Activated naive CD4-positive, alpha-beta T cell treated with anti-CD3 and anti-CD28 coated beads for 36 hours (primary cell): ENCODE measurements around the gene RHBG. TPM values are rescaled to one million over a fixed set of nuclear protein-coding genes. Genes with fewer than 3 reads are reported as not detected.

Experiments used
- CTCF ChIA-PET: fragments of 350-600 bp; sonication (Branson Sonifier 250); formaldehyde crosslinking; loops from one replicate; lab custom pipeline; 2021; ENCODE audit warnings: antibody characterized with exemption; lab: Charles Lee
- DNase-seq: peaks from one replicate; pipeline ENCODE4 v3.0.0-alpha.2; 2020
- H3K27ac Mint-ChIP-seq: one replicate; pipeline ENCODE4 v1.8.0; 2021; ENCODE audit warnings: mild to moderate bottlenecking, mixed read lengths
- H3K27me3 Mint-ChIP-seq: one replicate; pipeline ENCODE4 v1.8.0; 2021; ENCODE audit warnings: low read depth, mixed read lengths
- H3K36me3 Mint-ChIP-seq: one replicate; pipeline ENCODE4 v1.8.0; 2021; ENCODE audit warnings: low read depth, mixed read lengths
- H3K4me1 Mint-ChIP-seq: one replicate; pipeline ENCODE4 v1.8.0; 2021; ENCODE audit warnings: low read depth, mixed read lengths
- H3K4me3 Mint-ChIP-seq: one replicate; pipeline ENCODE4 v1.8.0; 2021; ENCODE audit warnings: mild to moderate bottlenecking, moderate library complexity, mixed read lengths
- H3K9me3 Mint-ChIP-seq: one replicate; pipeline ENCODE4 v1.8.0; 2021; ENCODE audit warnings: mixed read lengths
- intact Hi-C: fragments of 100-400 bp; cut with micrococcal nuclease; formaldehyde crosslinking; loops from one replicate; pipeline ENCODE4 v1.15.1; 2023
- total RNA-seq, 2 experiments: library from RNA; stranded (reverse); gene quantifications; one replicate each; pipeline ENCODE4 v1.2.3, GENCODE V29; 2021

The RHBG gene
- total RNA-seq, 2 experiments from 2014 or later, result not detected

DNA sequence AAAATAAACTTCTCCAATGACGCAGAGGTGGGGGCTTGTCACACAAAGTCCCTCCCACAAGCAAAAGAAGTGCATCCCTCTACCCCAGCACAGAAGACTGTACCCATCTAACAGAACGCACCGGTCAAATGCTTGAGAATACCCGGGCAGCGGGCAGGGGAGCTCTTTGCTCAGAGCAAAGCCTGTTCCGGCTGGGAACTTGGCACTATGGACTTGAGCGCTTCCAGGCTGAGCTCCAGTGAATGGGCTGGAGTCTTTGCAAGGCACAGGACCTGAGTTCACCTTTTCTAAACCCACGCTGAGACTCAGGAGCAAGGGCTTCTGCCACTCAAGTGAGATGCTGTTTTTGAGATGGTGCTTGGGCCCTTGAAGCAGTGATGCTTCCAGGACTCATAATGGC is 20.3 kb downstream of the RHBG start:
- peaks cover 4% of the 10 kb centered on the region for H3K4me1 Mint-ChIP-seq
- CTCF ChIA-PET, result interaction anchor here (0.7 to 2.7 kb wide), 4 partner anchors 53 to 228 kb away, joined by 3 to 20 read pairs (median 3); no protein-coding TSS in a partner anchor
- intact Hi-C loops, result no loop called here
- no peak for DNase-seq
- H3K27me3 Mint-ChIP-seq, result peaks cover 41% of the 10 kb centered on the region
- no peak overlapping the region for H3K27ac Mint-ChIP-seq
- no peaks in the 10 kb centered on the region for H3K9me3 Mint-ChIP-seq
- no peak overlapping the region for H3K4me3 Mint-ChIP-seq
- H3K36me3 Mint-ChIP-seq, result no peaks in the 10 kb centered on the region

GRCh38 chr1:156390469-156391365 is 21.7 kb downstream of the RHBG start:
- CTCF ChIA-PET, result interaction anchor here (2.7 kb wide), 1 partner anchor 55 kb away, joined by 20 read pairs; no protein-coding TSS in a partner anchor
- Mint-ChIP-seq H3K27me3 (peaks cover 40% of the 10 kb centered on the region), H3K4me3 (no peak overlapping the region), H3K4me1 (peaks cover 3% of the 10 kb centered on the region), H3K27ac (no peak overlapping the region), H3K9me3 (no peaks in the 10 kb centered on the region), H3K36me3 (no peaks in the 10 kb centered on the region)
- intact Hi-C loops, result no loop called here
- no peak for DNase-seq

DNA sequence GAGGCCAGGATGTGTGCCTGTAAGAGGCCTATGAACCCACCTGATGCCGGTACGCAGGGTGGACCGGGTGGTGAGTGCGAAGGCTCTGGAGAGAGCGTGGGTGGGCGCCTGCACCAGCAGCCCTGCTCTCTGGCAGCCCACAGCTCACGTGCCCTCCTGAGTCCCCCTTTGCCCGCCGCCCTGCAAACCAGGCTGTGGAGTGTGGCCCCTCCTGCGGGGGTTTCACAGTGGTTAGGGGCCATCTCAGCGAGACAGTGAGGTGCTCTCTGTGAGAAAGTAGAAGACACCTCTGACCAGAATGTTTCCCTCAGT is 22.3 kb downstream of the RHBG start:
- Mint-ChIP-seq H3K9me3 (no peaks in the 10 kb centered on the region), H3K27ac (no peak overlapping the region)
- CTCF ChIA-PET, result no interaction called here

DNA sequence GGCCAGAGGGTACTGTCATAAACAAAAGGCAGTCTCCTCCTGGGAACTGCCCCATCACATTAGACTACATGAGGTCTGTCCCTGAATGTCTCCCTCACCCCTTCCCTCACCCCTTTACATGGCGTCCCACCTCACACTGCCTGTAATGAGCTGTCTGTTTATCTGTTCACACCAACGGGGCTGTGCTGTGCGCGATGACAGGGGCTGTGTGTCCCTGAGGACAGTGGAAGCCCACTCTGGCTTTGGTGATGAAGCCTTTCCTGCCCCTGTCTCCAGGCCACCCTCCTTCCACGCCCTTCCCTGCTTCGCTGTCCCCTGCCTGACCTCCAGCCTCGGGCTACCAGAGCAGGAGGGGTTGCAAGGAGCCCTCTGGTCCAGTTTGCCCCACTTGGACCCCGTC is 22.7 kb downstream of the RHBG start:
- CTCF ChIA-PET, result interaction anchor here (0.7 kb wide), 1 partner anchor 54 kb away, joined by 3 read pairs; no protein-coding TSS in a partner anchor
- Mint-ChIP-seq H3K4me3 (no peak overlapping the region), H3K27me3 (peaks cover 32% of the 10 kb centered on the region), H3K27ac (no peak overlapping the region), H3K36me3 (no peaks in the 10 kb centered on the region), H3K4me1 (no peaks in the 10 kb centered on the region), H3K9me3 (no peaks in the 10 kb centered on the region)
- intact Hi-C loops, result no loop called here
- no peak for DNase-seq

More for the DNA sequence above, 22.3 kb downstream of the RHBG start:
- Mint-ChIP-seq H3K36me3 (no peaks in the 10 kb centered on the region), H3K4me3 (no peak overlapping the region), H3K4me1 (no peaks in the 10 kb centered on the region), H3K27me3 (peaks cover 35% of the 10 kb centered on the region)
- intact Hi-C loops, result no loop called here
- DNase-seq, result no peak

- no peak for DNase-seq
- no peak overlapping the region for H3K4me3 Mint-ChIP-seq
- CTCF ChIA-PET, result interaction anchor here (0.5 to 1.1 kb wide), 2 partner anchors 52 to 53 kb away, joined by 3 to 4 read pairs; no protein-coding TSS in a partner anchor
- H3K27ac Mint-ChIP-seq, result no peak overlapping the region
- intact Hi-C loops, result no loop called here
- H3K27me3 Mint-ChIP-seq, result peaks cover 25% of the 10 kb centered on the region
- H3K4me1 Mint-ChIP-seq, result no peaks in the 10 kb centered on the region
- H3K36me3 Mint-ChIP-seq, result no peaks in the 10 kb centered on the region
- no peaks in the 10 kb centered on the region for H3K9me3 Mint-ChIP-seq
Measured at GRCh38 chr1:156392452-156392853, 23.4 kb downstream of the RHBG start.

DNA sequence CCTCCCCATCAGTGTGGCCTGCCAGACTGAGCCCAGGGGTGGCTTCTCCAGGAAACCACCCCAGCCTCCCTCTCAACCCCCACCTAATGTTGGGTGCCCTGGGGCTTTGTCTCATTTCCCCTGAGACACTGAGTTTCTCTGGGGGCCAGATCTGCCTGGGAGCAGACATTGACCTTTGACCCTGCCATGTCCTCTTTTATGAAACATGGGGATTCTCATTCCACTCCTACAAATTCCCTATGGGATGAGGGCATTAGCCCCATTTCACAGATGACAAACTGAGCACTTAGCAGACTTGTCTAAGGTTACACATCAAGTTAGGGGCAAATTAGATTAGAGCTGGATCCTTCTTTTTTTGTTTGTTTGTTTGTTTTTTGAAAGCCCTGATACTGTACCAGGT is 24.1 kb downstream of the RHBG start:
- CTCF ChIA-PET, result interaction anchor here (1.1 kb wide), 1 partner anchor 53 kb away, joined by 4 read pairs; no protein-coding TSS in a partner anchor
- no peak for DNase-seq
- Mint-ChIP-seq H3K4me1 (no peaks in the 10 kb centered on the region), H3K9me3 (no peaks in the 10 kb centered on the region), H3K36me3 (no peaks in the 10 kb centered on the region), H3K27me3 (peaks cover 19% of the 10 kb centered on the region), H3K27ac (no peak overlapping the region), H3K4me3 (no peak overlapping the region)
- intact Hi-C loops, result no loop called here

DNA sequence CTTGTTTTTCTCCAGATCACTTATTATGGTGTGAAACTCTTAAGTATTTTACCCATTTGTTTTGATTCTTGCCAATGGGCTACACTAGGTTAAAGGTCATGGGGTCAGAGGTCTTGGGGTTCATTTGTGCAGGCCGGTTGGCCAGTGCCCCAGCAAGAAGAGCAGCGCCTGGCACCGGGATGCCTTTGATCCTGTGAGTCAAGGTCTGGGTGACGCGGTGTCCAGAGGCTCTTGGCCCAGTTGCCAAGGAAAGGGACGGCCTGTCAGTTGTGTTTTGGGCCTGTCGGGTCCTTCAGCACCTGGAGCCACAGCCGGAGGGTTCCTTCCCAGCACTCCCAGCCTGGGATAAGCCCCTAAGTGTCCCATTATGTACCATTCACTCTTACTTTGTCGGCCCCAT is 25.1 kb downstream of the RHBG start:
- CTCF ChIA-PET, result interaction anchor here (2.5 to 4.4 kb wide), 2 partner anchors 9 to 52 kb away, joined by 10 to 38 read pairs; no protein-coding TSS in a partner anchor
- no peak for DNase-seq
- no peak overlapping the region for H3K27ac Mint-ChIP-seq
- H3K27me3 Mint-ChIP-seq, result peaks cover 11% of the 10 kb centered on the region
- H3K4me3 Mint-ChIP-seq, result no peak overlapping the region
- H3K9me3 Mint-ChIP-seq, result no peaks in the 10 kb centered on the region
- intact Hi-C loops, result no loop called here
- H3K36me3 Mint-ChIP-seq, result no peaks in the 10 kb centered on the region
- H3K4me1 Mint-ChIP-seq, result no peaks in the 10 kb centered on the region

- no peak overlapping the region for H3K27ac Mint-ChIP-seq
- CTCF ChIA-PET, result interaction anchor here (0.6 to 4.4 kb wide), 4 partner anchors 10 to 287 kb away, joined by 3 to 38 read pairs (median 7); no protein-coding TSS in a partner anchor
- no peaks in the 10 kb centered on the region for H3K36me3 Mint-ChIP-seq
- H3K4me1 Mint-ChIP-seq, result no peaks in the 10 kb centered on the region
- no peak for DNase-seq
- H3K27me3 Mint-ChIP-seq, result peaks cover 7% of the 10 kb centered on the region
- H3K4me3 Mint-ChIP-seq, result no peak overlapping the region
- intact Hi-C loops, result no loop called here
- no peaks in the 10 kb centered on the region for H3K9me3 Mint-ChIP-seq
Measured at GRCh38 chr1:156394835-156395461, 25.9 kb downstream of the RHBG start.

DNA sequence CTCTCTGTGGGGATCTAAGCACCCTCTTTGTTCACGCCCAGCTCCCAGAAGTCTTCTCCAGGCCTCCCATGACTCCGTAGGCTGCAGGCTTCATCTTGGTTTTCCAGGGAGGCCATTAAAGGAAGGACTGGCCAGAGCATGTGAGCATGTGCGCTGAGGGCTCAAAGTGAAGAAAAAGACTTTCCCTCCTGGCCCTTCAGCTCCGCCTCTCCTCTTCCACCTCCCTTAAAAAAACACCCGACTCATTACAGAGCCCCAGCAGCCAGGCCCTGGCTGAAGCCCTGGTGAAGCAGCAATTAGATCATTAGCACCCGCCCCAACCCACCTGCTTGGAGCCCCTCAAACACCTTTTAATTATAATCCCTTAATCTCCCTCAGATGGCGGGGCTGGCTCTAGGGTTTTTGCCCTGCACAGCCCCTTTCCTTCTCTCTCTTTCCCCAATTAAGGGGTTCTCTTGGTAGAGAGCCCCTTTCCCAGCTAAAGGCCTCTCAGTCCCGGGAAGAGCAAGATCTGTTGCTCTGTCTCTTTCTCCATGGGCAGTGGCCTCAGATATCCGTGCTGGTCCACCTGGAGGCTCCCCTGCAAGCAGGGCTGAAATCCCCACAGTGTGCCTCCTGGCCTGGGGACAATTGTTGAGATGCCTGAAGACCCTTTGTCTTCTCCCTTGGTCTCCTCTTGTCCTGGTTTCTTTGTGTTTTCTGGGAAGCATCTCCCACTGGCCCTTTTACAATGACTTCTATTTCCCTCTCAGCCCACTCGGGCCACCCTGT is 30.5 kb downstream of the RHBG start:
- intact Hi-C loops, result no loop called here
- CTCF ChIA-PET, result interaction anchor here (1.4 to 1.6 kb wide), 2 partner anchors 13 to 14 kb away, joined by 3 to 4 read pairs; no protein-coding TSS in a partner anchor
- Mint-ChIP-seq H3K9me3 (no peaks in the 10 kb centered on the region), H3K4me1 (no peaks in the 10 kb centered on the region), H3K36me3 (no peaks in the 10 kb centered on the region), H3K4me3 (no peak overlapping the region), H3K27ac (no peak overlapping the region), H3K27me3 (no peaks in the 10 kb centered on the region)
- DNase-seq, result no peak

- DNase-seq, result no peak
- Mint-ChIP-seq H3K36me3 (no peaks in the 10 kb centered on the region), H3K27me3 (no peaks in the 10 kb centered on the region), H3K9me3 (no peaks in the 10 kb centered on the region), H3K4me1 (no peaks in the 10 kb centered on the region), H3K4me3 (no peak overlapping the region), H3K27ac (no peak overlapping the region)
- CTCF ChIA-PET, result no interaction called here
- intact Hi-C loops, result no loop called here
Measured at GRCh38 chr1:156400191-156400935, 31.4 kb downstream of the RHBG start.

GRCh38 chr1:156401041-156401574 is 32.1 kb downstream of the RHBG start:
- no peak for DNase-seq

More at GRCh38 chr1:156401041-156401574, 32.1 kb downstream of the RHBG start:
- no peaks in the 10 kb centered on the region for H3K36me3 Mint-ChIP-seq
- no peak overlapping the region for H3K4me3 Mint-ChIP-seq
- peaks cover 4% of the 10 kb centered on the region for H3K27me3 Mint-ChIP-seq
- H3K9me3 Mint-ChIP-seq, result no peaks in the 10 kb centered on the region
- intact Hi-C loops, result no loop called here
- H3K27ac Mint-ChIP-seq, result no peak overlapping the region
- no peaks in the 10 kb centered on the region for H3K4me1 Mint-ChIP-seq
- CTCF ChIA-PET, result interaction anchor here (0.9 kb wide), 1 partner anchor 16 kb away, joined by 3 read pairs; no protein-coding TSS in a partner anchor
